H1 (cell line): ENCODE results near the gene SYP. TPM values are rescaled to one million over a fixed set of nuclear protein-coding genes. Genes with fewer than 3 reads are reported as not detected.

ENCODE experiments used
- CTCF ChIA-PET: fragments of 300-600 bp; sonication (Branson Sonifier 250); formaldehyde crosslinking; loops from one replicate; lab custom pipeline; 2021; ENCODE audit not compliant: partially characterized antibody; lab: Charles Lee
- POLR2A ChIA-PET: fragments of 300-600 bp; sonication (Branson Sonifier 250); formaldehyde crosslinking; loops from one replicate; lab custom pipeline; 2021; ENCODE audit warnings: inconsistent platforms; ENCODE audit not compliant: partially characterized antibody; lab: Charles Lee
- DNase-seq, 2 experiments: peaks; one replicate each; pipeline versions ENCODE4 v3.0.0 to v3.0.0-alpha.2; 2010 to 2022; ENCODE audit warnings: low spot score in 2 of 2, low read depth in 1 of 2, mixed read lengths in 1 of 2
- FAIRE-seq: peaks from 2 replicates; lab custom pipeline; 2011; peaks lifted over from hg19 to GRCh38; lab: Jason Lieb, UNC
- H2AFZ ChIP-seq: 2 replicates; pipeline ENCODE4 v1.8.1; 2012; ENCODE audit warnings: low read length, inconsistent platforms
- H2AK5ac ChIP-seq: 2 replicates; pipeline ENCODE4 v1.6.1; 2013; ENCODE audit warnings: low read depth, low read length
- H2BK120ac ChIP-seq: replicated peaks from 2 replicates; pipeline ENCODE3; 2013; ENCODE audit warnings: low read depth, low read length, inconsistent platforms
- H2BK12ac ChIP-seq: 2 replicates; pipeline ENCODE4 v1.6.1; 2013; ENCODE audit warnings: low read depth, low read length
- H2BK15ac ChIP-seq: 2 replicates; pipeline ENCODE4 v1.6.1; 2013; ENCODE audit warnings: low read length
- H2BK20ac ChIP-seq: 2 replicates; pipeline ENCODE4 v1.6.1; 2013; ENCODE audit warnings: low read length
- H2BK5ac ChIP-seq: 2 replicates; pipeline ENCODE4 v1.6.1; 2013; ENCODE audit warnings: low read depth, low read length
- H3K14ac ChIP-seq: 2 replicates; pipeline ENCODE4 v1.6.1; 2013; ENCODE audit warnings: inconsistent platforms; ENCODE audit not compliant: insufficient read length
- H3K18ac ChIP-seq: 2 replicates; pipeline ENCODE4 v1.6.1; 2013; ENCODE audit warnings: low read length; ENCODE audit errors: extremely low read depth
- H3K23ac ChIP-seq: 2 replicates; pipeline ENCODE4 v1.6.1; 2013; ENCODE audit warnings: inconsistent platforms; ENCODE audit not compliant: insufficient read length
- H3K23me2 ChIP-seq: 2 replicates; pipeline ENCODE4 v1.6.1; 2013; ENCODE audit warnings: low read depth, low read length
- H3K27ac ChIP-seq: 2 replicates; pipeline ENCODE4 v1.6.1; 2011; ENCODE audit warnings: low read depth, low read length, inconsistent platforms
- H3K27me3 ChIP-seq, 4 experiments: replicated peaks in 1 of 4; 1 replicate in 1 of 4; 2 replicates in 3 of 4; pipeline versions ENCODE4 v1.6.1 to v1.8.1; 2011 to 2013; ENCODE audit warnings: low read length in 3 of 4, mild to moderate bottlenecking in 3 of 4, inconsistent platforms in 2 of 4, mixed read lengths in 2 of 4, moderate library complexity in 1 of 4; ENCODE audit not compliant: control insufficient read depth in 3 of 4, insufficient read depth in 3 of 4; ENCODE audit errors: extremely low read depth in 1 of 4
- H3K36me3 ChIP-seq, 4 experiments: 2 replicates each; pipeline versions ENCODE4 v1.6.1 to v1.8.1; 2011 to 2013; ENCODE audit warnings: mild to moderate bottlenecking in 4 of 4, low read length in 3 of 4, moderate library complexity in 2 of 4, control low read depth in 1 of 4, inconsistent platforms in 1 of 4; ENCODE audit not compliant: insufficient read depth in 4 of 4, control insufficient read depth in 2 of 4
- H3K4ac ChIP-seq: replicated peaks from 2 replicates; pipeline ENCODE3; 2013; ENCODE audit warnings: low read length, low read depth, mixed read lengths, inconsistent platforms; ENCODE audit not compliant: insufficient read length
- H3K4me1 ChIP-seq, 4 experiments: replicated peaks in 1 of 4; 1 replicate in 1 of 4; 2 replicates in 3 of 4; pipeline versions ENCODE4 v1.6.1 to v1.8.1; 2011 to 2013; ENCODE audit warnings: low read length in 3 of 4, inconsistent platforms in 2 of 4, mixed read lengths in 1 of 4; ENCODE audit not compliant: insufficient read depth in 4 of 4, control insufficient read depth in 3 of 4
- H3K4me2 ChIP-seq, 2 experiments: 2 replicates each; pipeline versions ENCODE4 v1.6.1 to v1.8.1; 2011 to 2013; ENCODE audit warnings: low read depth in 2 of 2, low read length in 2 of 2, control low read depth in 1 of 2, inconsistent platforms in 1 of 2, mild to moderate bottlenecking in 1 of 2; ENCODE audit not compliant: insufficient read depth in 1 of 2
- H3K4me3 ChIP-seq, 4 experiments: fragments of 200-600, 300-600 bp in 1 of 4; sonication (generic), shearing (Covaris generic), sonication (Bioruptor Twin) in 1 of 4; 2 replicates each; pipeline versions ENCODE4 v1.5.1 to v1.8.1; 2011 to 2016; ENCODE audit warnings: low read length in 4 of 4, low read depth in 3 of 4, control low read depth in 2 of 4, inconsistent platforms in 2 of 4, mild to moderate bottlenecking in 2 of 4, mixed read lengths in 1 of 4, moderate library complexity in 1 of 4; ENCODE audit not compliant: insufficient read depth in 2 of 4; ENCODE audit errors: extremely low read depth in 1 of 4
- H3K56ac ChIP-seq: replicated peaks from 2 replicates; pipeline ENCODE3; 2013; ENCODE audit warnings: low read depth, mild to moderate bottlenecking, mixed read lengths, low read length, inconsistent platforms; ENCODE audit not compliant: insufficient read length
- H3K79me1 ChIP-seq: 2 replicates; pipeline ENCODE4 v1.6.1; 2013; ENCODE audit warnings: low read depth, low read length, control low read depth
- H3K79me2 ChIP-seq, 2 experiments: 2 replicates each; pipeline versions ENCODE4 v1.6.1 to v1.8.1; 2012 to 2013; ENCODE audit warnings: low read length in 2 of 2, mild to moderate bottlenecking in 2 of 2, inconsistent platforms in 1 of 2; ENCODE audit not compliant: insufficient read depth in 2 of 2, control insufficient read depth in 1 of 2
- H3K9ac ChIP-seq, 4 experiments: replicated peaks in 1 of 4; 1 replicate in 1 of 4; 2 replicates in 3 of 4; pipeline versions ENCODE4 v1.6.1 to v1.8.1; 2011 to 2013; ENCODE audit warnings: low read depth in 3 of 4, low read length in 3 of 4, control low read depth in 2 of 4, mild to moderate bottlenecking in 2 of 4, moderate library complexity in 2 of 4, inconsistent platforms in 1 of 4; ENCODE audit errors: extremely low read depth in 1 of 4
- H3K9me3 ChIP-seq, 2 experiments: 2 replicates each; pipeline versions ENCODE4 v1.6.1 to v1.8.1; 2012 to 2013; ENCODE audit warnings: mild to moderate bottlenecking in 2 of 2, moderate library complexity in 2 of 2, control low read depth in 1 of 2, inconsistent platforms in 1 of 2, low read depth in 1 of 2, low read length in 1 of 2, mixed read lengths in 1 of 2; ENCODE audit not compliant: insufficient read depth in 2 of 2
- H4K20me1 ChIP-seq, 2 experiments: replicated peaks in 1 of 2; 2 replicates each; pipeline versions ENCODE3 to v1.8.1; 2011 to 2013; ENCODE audit warnings: inconsistent platforms in 2 of 2, low read length in 2 of 2, mild to moderate bottlenecking in 1 of 2; ENCODE audit not compliant: insufficient read depth in 2 of 2, control insufficient read depth in 1 of 2
- H4K5ac ChIP-seq: 2 replicates; pipeline ENCODE4 v1.6.1; 2013; ENCODE audit warnings: low read length, low read depth, mixed read lengths, inconsistent platforms; ENCODE audit not compliant: insufficient read length
- H4K8ac ChIP-seq: 2 replicates; pipeline ENCODE4 v1.8.0; 2013; ENCODE audit warnings: mild to moderate bottlenecking, moderate library complexity, low read length, inconsistent platforms; ENCODE audit not compliant: insufficient read depth; ENCODE audit errors: extremely low read depth
- H4K91ac ChIP-seq: replicated peaks from 2 replicates; pipeline ENCODE3; 2013; ENCODE audit warnings: low read length, mixed read lengths, inconsistent platforms; ENCODE audit not compliant: insufficient read length
- ATF3 ChIP-seq: IDR thresholded peaks from 2 replicates; pipeline ENCODE4 v1.6.1; 2011; ENCODE audit warnings: low read depth, mild to moderate bottlenecking, low read length; ENCODE audit not compliant: insufficient read depth
- FOSL1 ChIP-seq: IDR thresholded peaks from 2 replicates; pipeline ENCODE4 v1.6.1; 2011; ENCODE audit warnings: mild to moderate bottlenecking, low read depth, low read length, moderate library complexity; ENCODE audit not compliant: insufficient read depth
- GABPA ChIP-seq: IDR thresholded peaks from 2 replicates; pipeline ENCODE4 v1.6.1; 2011; ENCODE audit warnings: mild to moderate bottlenecking, low read length, moderate library complexity, borderline replicate concordance; ENCODE audit not compliant: insufficient read depth
- KDM4A ChIP-seq: IDR thresholded peaks from one replicate; pipeline ENCODE4 v1.7.1; 2012; ENCODE audit warnings: low read depth, mild to moderate bottlenecking, moderate library complexity, low read length, inconsistent platforms; ENCODE audit not compliant: severe bottlenecking
- NRF1 ChIP-seq: IDR thresholded peaks from 2 replicates; pipeline ENCODE4 v1.6.1; 2011; ENCODE audit warnings: mild to moderate bottlenecking, low read depth, low read length, improper control_type of control experiment
- PHF8 ChIP-seq: fragments of 200-600 bp; sonication (generic); conservative IDR thresholded peaks from 2 replicates; pipeline ENCODE4 v1.7.1; 2012; ENCODE audit warnings: low read depth, mild to moderate bottlenecking, inconsistent platforms, low read length, moderate library complexity
- POLR2AphosphoS5 ChIP-seq: IDR thresholded peaks from 2 replicates; pipeline ENCODE4 v1.6.1; 2011; ENCODE audit warnings: low read depth, low read length
- SIN3A ChIP-seq, 2 experiments: IDR thresholded peaks in 1 of 2; conservative IDR thresholded peaks in 1 of 2; 2 replicates each; pipeline ENCODE4 v1.6.1; 2011 to 2012; ENCODE audit warnings: low read length in 2 of 2, improper control_type of control experiment in 1 of 2, low read depth in 1 of 2, mild to moderate bottlenecking in 1 of 2
- SP1 ChIP-seq: IDR thresholded peaks from 2 replicates; pipeline ENCODE4 v1.6.1; 2011; ENCODE audit warnings: low read depth, low read length
- SRF ChIP-seq: IDR thresholded peaks from 2 replicates; pipeline ENCODE4 v1.6.1; 2011; ENCODE audit warnings: mild to moderate bottlenecking, low read depth, low read length, moderate library complexity
- TAF7 ChIP-seq: optimal IDR thresholded peaks from 2 replicates; pipeline ENCODE3; 2011; ENCODE audit warnings: low read depth, mild to moderate bottlenecking, inconsistent platforms, low read length, moderate library complexity, borderline replicate concordance
- TBP ChIP-seq: IDR thresholded peaks from 2 replicates; pipeline ENCODE4 v1.6.1; 2011; ENCODE audit warnings: low read depth, low read length, improper control_type of control experiment
- TCF12 ChIP-seq: IDR thresholded peaks from 2 replicates; pipeline ENCODE4 v1.6.1; 2011; ENCODE audit warnings: low read depth, mild to moderate bottlenecking, low read length
- WGBS, 2 experiments: shearing (Covaris generic) in 1 of 2; methylation state at CpG; one replicate each; pipeline versions ENCODE4 v1.1.6 to v1.1.7; 2013 to 2015; ENCODE audit warnings: low lambda C conversion rate in 2 of 2, mixed read lengths in 2 of 2, inconsistent platforms in 1 of 2, low coverage in 1 of 2, missing lambda C conversion rate in 1 of 2; ENCODE audit not compliant: insufficient replicate concordance in 2 of 2, insufficient coverage in 1 of 2, insufficient read length in 1 of 2; ENCODE audit errors: extremely low coverage in 1 of 2, missing lambda C conversion rate in 1 of 2; 5-methylcytosine and 5-hydroxymethylcytosine counted together
- polyA plus RNA-seq, 7 experiments: library from polyadenylated mRNA; depleted of rRNA in 3 of 7; stranded (reverse) in 5 of 7; unstranded in 2 of 7; fragments of >200 nt in 5 of 7; fragments of 200-250 nt in 2 of 7; gene quantifications; 1 replicate in 5 of 7; 2 replicates in 1 of 7; 4 replicates in 1 of 7; pipeline versions ENCODE4 v1.2.1 to v1.2.3, GENCODE V29; 2011 to 2013; ENCODE audit warnings: missing spikeins in 2 of 7, mixed read lengths in 2 of 7
- total RNA-seq: library from RNA; stranded (reverse); fragmentation: NEBNext Ultra II Directional; extraction: Animal tissue kit (Norgen Biotek cat#: 25700); gene quantifications from 2 replicates; pipeline ENCODE4 v1.2.1, GENCODE V29; 2021
- TF ChIP-seq, protein P1 (sequence below): IDR thresholded peaks from 2 replicates; pipeline ENCODE4 v1.6.1; 2012; ENCODE audit warnings: inconsistent platforms

SYP gene
- total and polyA plus RNA-seq, 2 of the 8 experiments (the other 6 are each of a cell fraction or from before 2014, with no cell fraction given), result 4.3 to 10.8 TPM

DNA sequence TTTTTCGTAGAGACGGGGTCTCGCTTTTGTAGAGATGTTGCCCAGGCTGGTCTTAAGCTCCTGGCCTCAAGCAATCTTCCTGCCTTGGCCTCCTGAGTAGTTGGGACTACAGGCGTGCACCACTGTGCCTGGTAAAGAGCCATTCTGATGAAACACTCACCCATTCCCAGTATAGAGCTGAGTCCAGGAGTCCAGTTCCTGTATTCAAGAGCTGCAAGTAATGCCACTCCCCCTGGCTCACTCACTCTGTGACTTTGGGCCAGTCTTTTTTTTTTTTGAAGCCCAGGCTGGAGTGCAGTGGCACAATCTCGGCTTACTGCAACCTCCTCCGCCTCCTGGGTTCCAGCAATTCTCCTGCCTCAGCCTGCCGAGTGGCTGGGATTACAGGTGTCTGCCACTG, 38.7 kb upstream of the SYP start:
- Histone ChIP-seq H3K9ac (no peak overlapping the region), H3K4me3 (no peak overlapping the region), H3K27me3 (no peaks in the 10 kb centered on the region), H3K27ac (no peak overlapping the region), H3K18ac (no peak overlapping the region), H2AFZ (no peak overlapping the region), H3K56ac (no peak overlapping the region), H3K4ac (no peak overlapping the region), H4K91ac (no peak overlapping the region), H3K4me1 (no peaks in the 10 kb centered on the region), H2BK12ac (no peak overlapping the region), H4K5ac (no peak overlapping the region), H3K4me2 (no peak overlapping the region), H2BK15ac (no peak overlapping the region), H2BK20ac (no peak overlapping the region), H3K23ac (no peak overlapping the region), H3K14ac (no peak overlapping the region), H3K23me2 (peaks cover 2% of the 10 kb centered on the region; the same call in 1 of the 2 replicates), H2BK120ac (no peak overlapping the region), H2AK5ac (no peak overlapping the region), H4K8ac (no peak overlapping the region), H3K36me3 (no peaks in the 10 kb centered on the region; a peak in 1 of 8 replicates), H4K20me1 (no peaks in the 10 kb centered on the region), H3K9me3 (no peaks in the 10 kb centered on the region), H3K79me1 (no peaks in the 10 kb centered on the region), H3K79me2 (no peaks in the 10 kb centered on the region), H2BK5ac (no peak overlapping the region)
- CTCF ChIA-PET, result no interaction called here
- no peak for DNase-seq
- POLR2A ChIA-PET, result interaction anchor here (1.2 kb wide), 1 partner anchor 10 kb away, joined by 3 read pairs; no protein-coding TSS in a partner anchor
- 96% methylated on average over 3 of the region's 7 CpGs; no CpG with 5 or more reads in 1 of the 2 experiments for WGBS, 2 experiments
- no peak for FAIRE-seq
- TF ChIP-seq NRF1 (no peak), TBP (no peak), FOSL1 (no peak), SP1 (no peak), KDM4A (no peak), ATF3 (no peak), PHF8 (no peak), POLR2AphosphoS5 (no peak), SRF (no peak), GABPA (no peak), SIN3A (conservative IDR thresholded peaks at IDR 0.05 in 1 of 2, IDR thresholded peaks at IDR 0.05 in 1 of 2; ENCODE audit: low read depth in 1 of 2, low read length in 2 of 2) (no peak), TCF12 (no peak), TAF7 (no peak)
- TF ChIP-seq, protein P1, sequence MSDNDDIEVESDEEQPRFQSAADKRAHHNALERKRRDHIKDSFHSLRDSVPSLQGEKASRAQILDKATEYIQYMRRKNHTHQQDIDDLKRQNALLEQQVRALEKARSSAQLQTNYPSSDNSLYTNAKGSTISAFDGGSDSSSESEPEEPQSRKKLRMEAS, result no peak
